PFSK-1 (cell line): ENCODE data around the gene CDK1.

Source experiments
- POLR2AphosphoS5 ChIP-seq: IDR thresholded peaks from 2 replicates; pipeline ENCODE4 v1.6.1; 2012; ENCODE audit warnings: low read depth, mild to moderate bottlenecking, control low read depth, low read length, moderate library complexity
- TAF1 ChIP-seq: IDR thresholded peaks from 2 replicates; pipeline ENCODE4 v1.6.1; 2012; ENCODE audit warnings: low read length, control low read depth, borderline replicate concordance; ENCODE audit not compliant: insufficient read depth
- TF ChIP-seq, protein P1 (sequence below), 2 experiments: IDR thresholded peaks; 2 replicates each; pipeline versions ENCODE4 v1.6.1 to v1.8.0; 2011 to 2012; ENCODE audit warnings: low read depth in 2 of 2, low read length in 2 of 2, control low read depth in 1 of 2, inconsistent platforms in 1 of 2, mild to moderate bottlenecking in 1 of 2, moderate library complexity in 1 of 2; ENCODE audit not compliant: insufficient read depth in 1 of 2

GRCh38 chr10:60834401-60834800, 56.1 kb downstream of the CDK1 start:
- no peak for TF ChIP-seq TAF1
- no peak for TF ChIP-seq POLR2AphosphoS5
- TF ChIP-seq, protein P1, sequence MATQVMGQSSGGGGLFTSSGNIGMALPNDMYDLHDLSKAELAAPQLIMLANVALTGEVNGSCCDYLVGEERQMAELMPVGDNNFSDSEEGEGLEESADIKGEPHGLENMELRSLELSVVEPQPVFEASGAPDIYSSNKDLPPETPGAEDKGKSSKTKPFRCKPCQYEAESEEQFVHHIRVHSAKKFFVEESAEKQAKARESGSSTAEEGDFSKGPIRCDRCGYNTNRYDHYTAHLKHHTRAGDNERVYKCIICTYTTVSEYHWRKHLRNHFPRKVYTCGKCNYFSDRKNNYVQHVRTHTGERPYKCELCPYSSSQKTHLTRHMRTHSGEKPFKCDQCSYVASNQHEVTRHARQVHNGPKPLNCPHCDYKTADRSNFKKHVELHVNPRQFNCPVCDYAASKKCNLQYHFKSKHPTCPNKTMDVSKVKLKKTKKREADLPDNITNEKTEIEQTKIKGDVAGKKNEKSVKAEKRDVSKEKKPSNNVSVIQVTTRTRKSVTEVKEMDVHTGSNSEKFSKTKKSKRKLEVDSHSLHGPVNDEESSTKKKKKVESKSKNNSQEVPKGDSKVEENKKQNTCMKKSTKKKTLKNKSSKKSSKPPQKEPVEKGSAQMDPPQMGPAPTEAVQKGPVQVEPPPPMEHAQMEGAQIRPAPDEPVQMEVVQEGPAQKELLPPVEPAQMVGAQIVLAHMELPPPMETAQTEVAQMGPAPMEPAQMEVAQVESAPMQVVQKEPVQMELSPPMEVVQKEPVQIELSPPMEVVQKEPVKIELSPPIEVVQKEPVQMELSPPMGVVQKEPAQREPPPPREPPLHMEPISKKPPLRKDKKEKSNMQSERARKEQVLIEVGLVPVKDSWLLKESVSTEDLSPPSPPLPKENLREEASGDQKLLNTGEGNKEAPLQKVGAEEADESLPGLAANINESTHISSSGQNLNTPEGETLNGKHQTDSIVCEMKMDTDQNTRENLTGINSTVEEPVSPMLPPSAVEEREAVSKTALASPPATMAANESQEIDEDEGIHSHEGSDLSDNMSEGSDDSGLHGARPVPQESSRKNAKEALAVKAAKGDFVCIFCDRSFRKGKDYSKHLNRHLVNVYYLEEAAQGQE (IDR thresholded peaks at IDR 0.05; ENCODE audit: insufficient read depth in 1 of 2, low read depth in 2 of 2, low read length in 2 of 2) = no peak
